DOHH2 (cell line): ENCODE results near the gene PGA4.

Experiments used
- H3F3A ChIP-seq: fragments of 200-600 bp; sonication (generic), shearing (Covaris generic); 2 replicates; pipeline ENCODE4 v1.6.0; 2016; ENCODE audit warnings: antibody characterized with exemption, mild to moderate bottlenecking; ENCODE audit not compliant: control insufficient read depth, insufficient read depth
- H3K27ac ChIP-seq: fragments of 200-600 bp; sonication (generic); 2 replicates; pipeline ENCODE4 v1.5.1; 2014; ENCODE audit warnings: low read depth, mild to moderate bottlenecking, low read length, moderate library complexity
- H3K27me3 ChIP-seq: fragments of 200-600 bp; sonication (generic); 2 replicates; pipeline ENCODE4 v1.6.1; 2014; ENCODE audit warnings: mild to moderate bottlenecking, low read length, mixed read lengths; ENCODE audit not compliant: control insufficient read depth
- H3K36me3 ChIP-seq: fragments of 200-600 bp; sonication (generic); 2 replicates; pipeline ENCODE4 v1.6.1; 2014; ENCODE audit warnings: mild to moderate bottlenecking, low read length, moderate library complexity, mixed read lengths; ENCODE audit not compliant: control insufficient read depth
- H3K4me1 ChIP-seq: fragments of 200-600 bp; sonication (generic); 2 replicates; pipeline ENCODE4 v1.6.1; 2014; ENCODE audit warnings: mild to moderate bottlenecking, low read length, mixed read lengths; ENCODE audit not compliant: control insufficient read depth
- H3K4me2 ChIP-seq: fragments of 200-600 bp; sonication (generic); 2 replicates; pipeline ENCODE4 v1.6.0; 2014; ENCODE audit warnings: mild to moderate bottlenecking, low read length, moderate library complexity
- H3K4me3 ChIP-seq: fragments of 200-600 bp; sonication (generic); 2 replicates; pipeline ENCODE4 v1.5.1; 2014; ENCODE audit warnings: mild to moderate bottlenecking, low read length, mixed read lengths
- H3K79me2 ChIP-seq: fragments of 200-600 bp; sonication (generic); 2 replicates; pipeline ENCODE4 v1.6.1; 2014; ENCODE audit warnings: mild to moderate bottlenecking, low read length, mixed read lengths; ENCODE audit not compliant: control insufficient read depth
- H3K9me2 ChIP-seq: fragments of 200-600 bp; sonication (generic); replicated peaks from 2 replicates; pipeline ENCODE4 v1.6.1; 2014; ENCODE audit warnings: mild to moderate bottlenecking, low read length, mixed read lengths; ENCODE audit not compliant: control insufficient read depth
- H3K9me3 ChIP-seq: fragments of 200-600 bp; sonication (generic); 2 replicates; pipeline ENCODE4 v1.6.1; 2014; ENCODE audit warnings: antibody characterized with exemption, low read length, mixed read lengths; ENCODE audit not compliant: control insufficient read depth, insufficient read depth
- H4K20me1 ChIP-seq: fragments of 200-600 bp; sonication (generic); 2 replicates; pipeline ENCODE4 v1.6.0; 2014; ENCODE audit warnings: low read depth, mild to moderate bottlenecking, antibody characterized with exemption, low read length, moderate library complexity; ENCODE audit not compliant: control insufficient read depth, insufficient read depth
- CTCF ChIP-seq: fragments of 200-600 bp; sonication (generic); IDR thresholded peaks from one replicate; pipeline ENCODE4 v1.5.1; 2014; ENCODE audit warnings: antibody characterized with exemption, mild to moderate bottlenecking, low read depth, low read length; ENCODE audit not compliant: poor library complexity, severe bottlenecking
- EZH2phosphoT487 ChIP-seq: fragments of 200-600 bp; sonication (generic); IDR thresholded peaks from 2 replicates; pipeline ENCODE4 v1.6.1; 2017; ENCODE audit warnings: borderline replicate concordance, mild to moderate bottlenecking, antibody characterized with exemption, low read length, moderate library complexity, mixed read lengths

PGA4 gene

GRCh38 chr11:61259363-61259762 is 37.2 kb downstream of the PGA4 start:
- Histone ChIP-seq H3K27me3 (no peaks in the 10 kb centered on the region), H3K4me1 (no peaks in the 10 kb centered on the region), H3K79me2 (no peaks in the 10 kb centered on the region), H3K36me3 (peaks cover 7% of the 10 kb centered on the region; the same call in 1 of the 2 replicates), H3K9me3 (no peaks in the 10 kb centered on the region), H3K4me3 (no peak overlapping the region), H3F3A (no peaks in the 10 kb centered on the region), H3K4me2 (no peak overlapping the region), H3K27ac (no peak overlapping the region), H3K9me2 (no peaks in the 10 kb centered on the region), H4K20me1 (no peaks in the 10 kb centered on the region)
- TF ChIP-seq EZH2phosphoT487 (no peak), CTCF (no peak)

GRCh38 chr11:61264371-61264770 is 42.2 kb downstream of the PGA4 start:
- no peaks in the 10 kb centered on the region for H3F3A ChIP-seq
- H3K4me2 ChIP-seq = no peak overlapping the region
- no peak overlapping the region for H3K27ac ChIP-seq
- no peak for TF ChIP-seq CTCF
- TF ChIP-seq EZH2phosphoT487 = no peak
- H3K27me3 ChIP-seq = no peaks in the 10 kb centered on the region
- H3K79me2 ChIP-seq = no peaks in the 10 kb centered on the region
- H3K36me3 ChIP-seq = 0 out of 2 replicates have a peak, but pooled peaks cover 5% of the 10 kb centered on the region
- H3K9me2 ChIP-seq = no peaks in the 10 kb centered on the region
- no peak overlapping the region for H3K4me3 ChIP-seq
- no peaks in the 10 kb centered on the region for H3K9me3 ChIP-seq
- H3K4me1 ChIP-seq = no peaks in the 10 kb centered on the region
- H4K20me1 ChIP-seq = no peaks in the 10 kb centered on the region

- H3K27ac ChIP-seq = no peak overlapping the region
- no peaks in the 10 kb centered on the region for H3K79me2 ChIP-seq
- H3K9me2 ChIP-seq = no peaks in the 10 kb centered on the region
- no peak overlapping the region for H3K4me3 ChIP-seq
- no peaks in the 10 kb centered on the region for H4K20me1 ChIP-seq
- no peaks in the 10 kb centered on the region for H3K9me3 ChIP-seq
- H3F3A ChIP-seq = no peaks in the 10 kb centered on the region
- H3K27me3 ChIP-seq = no peaks in the 10 kb centered on the region
- no peak overlapping the region for H3K4me2 ChIP-seq
- no peaks in the 10 kb centered on the region for H3K4me1 ChIP-seq
- 0 out of 2 replicates have a peak, but pooled peaks cover 3% of the 10 kb centered on the region for H3K36me3 ChIP-seq
- no peak for TF ChIP-seq CTCF
- no peak for TF ChIP-seq EZH2phosphoT487
These were observed 42.6 kb downstream of the PGA4 start for GRCh38 chr11:61264795-61265194.

- TF ChIP-seq CTCF (no peak), EZH2phosphoT487 (no peak)
These were observed 43.2 kb downstream of the PGA4 start for GRCh38 chr11:61265357-61265756.

More at GRCh38 chr11:61265357-61265756, 43.2 kb downstream of the PGA4 start:
- Histone ChIP-seq H3K79me2 (no peaks in the 10 kb centered on the region), H3K4me2 (no peak overlapping the region), H3K9me3 (no peaks in the 10 kb centered on the region), H3K27me3 (no peaks in the 10 kb centered on the region), H3K27ac (no peak overlapping the region), H3K4me1 (no peaks in the 10 kb centered on the region), H4K20me1 (no peaks in the 10 kb centered on the region), H3K4me3 (no peak overlapping the region), H3F3A (no peaks in the 10 kb centered on the region), H3K36me3 (0 out of 2 replicates have a peak, but pooled peaks cover 3% of the 10 kb centered on the region), H3K9me2 (no peaks in the 10 kb centered on the region)
